NCI-H748 (cell line): ENCODE results near the gene ZSCAN21.

Source experiments
- DNase-seq: peaks from one replicate; lab custom pipeline; 2025; ENCODE audit not compliant: unreplicated experiment; lab: John Stamatoyannopoulos, UW

The ZSCAN21 gene

GRCh38 chr7:100072462-100072861 lies 22.9 kb downstream of the ZSCAN21 start:
- DNase-seq = no peak

GRCh38 chr7:100074841-100075240 lies 25.3 kb downstream of the ZSCAN21 start:
- DNase-seq = no peak

GRCh38 chr7:100075418-100075817 lies 25.8 kb downstream of the ZSCAN21 start:
- DNase-seq = no peak

- DNase-seq = no peak
Observed at GRCh38 chr7:100077205-100077604, 27.6 kb downstream of the ZSCAN21 start.

GRCh38 chr7:100079024-100079560 lies 29.5 kb downstream of the ZSCAN21 start:
- no peak for DNase-seq

GRCh38 chr7:100080907-100081534 lies 31.4 kb downstream of the ZSCAN21 start:
- DNase-seq = peak; percentile 81

- DNase-seq = peak; percentile 98
Observed at GRCh38 chr7:100081535-100082102, 32.0 kb downstream of the ZSCAN21 start, which contains the start of gene ZNF3. TSS of gene ZNF3 (minus strand) at chr7:100081723. CDS start at chr7:100077357, 4,366 bp downstream.

GRCh38 chr7:100082978-100083377 lies 33.4 kb downstream of the ZSCAN21 start:
- no peak for DNase-seq

- DNase-seq = no peak
Observed at GRCh38 chr7:100085515-100085914, 35.9 kb downstream of the ZSCAN21 start.

GRCh38 chr7:100087055-100087750 lies 37.6 kb downstream of the ZSCAN21 start:
- DNase-seq = no peak

- no peak for DNase-seq
Observed at GRCh38 chr7:100088095-100088620, 38.6 kb downstream of the ZSCAN21 start.

- peak; percentile 82 for DNase-seq
Observed at GRCh38 chr7:100088621-100089457, 39.3 kb downstream of the ZSCAN21 start, which contains the start of gene COPS6. TSS of gene COPS6 (plus strand) at chr7:100088969. CDS start at chr7:100088991, 22 bp downstream.

GRCh38 chr7:100089458-100090196 lies 40.1 kb downstream of the ZSCAN21 start:
- DNase-seq = no peak

- peak; percentile 28 for DNase-seq
Observed at GRCh38 chr7:100090527-100091410, 41.2 kb downstream of the ZSCAN21 start.

- peak; percentile 48 for DNase-seq
Observed at GRCh38 chr7:100091411-100092181, 42.0 kb downstream of the ZSCAN21 start.

GRCh38 chr7:100093054-100093453 lies 43.5 kb downstream of the ZSCAN21 start:
- no peak for DNase-seq

GRCh38 chr7:100093498-100093897 lies 43.9 kb downstream of the ZSCAN21 start:
- no peak for DNase-seq

- no peak for DNase-seq
Observed at GRCh38 chr7:100093925-100094486, 44.4 kb downstream of the ZSCAN21 start.
